Subcutaneous abdominal adipose tissue (tissue), 5 donors: Measurements from ENCODE around the gene AATK.

Experiments used
- H3K27ac ChIP-seq: one replicate; pipeline ENCODE4 v1.7.0; 2013; ENCODE audit warnings: low read depth, mild to moderate bottlenecking, inconsistent platforms, low read length, moderate library complexity
- H3K27me3 ChIP-seq, 5 donors: one replicate each; pipeline ENCODE4 v1.7.0; 2013; ENCODE audit warnings: low read length in 5 of 5, inconsistent platforms in 1 of 5; ENCODE audit not compliant: control insufficient read depth in 5 of 5, insufficient read depth in 4 of 5
- H3K36me3 ChIP-seq, 5 donors: one replicate each; pipeline ENCODE4 v1.7.0; 2013; ENCODE audit warnings: low read length in 5 of 5; ENCODE audit not compliant: control insufficient read depth in 5 of 5, insufficient read depth in 5 of 5
- H3K4me1 ChIP-seq, 5 donors: one replicate each; pipeline ENCODE4 v1.7.0; 2013; ENCODE audit warnings: low read length in 5 of 5, mild to moderate bottlenecking in 3 of 5, moderate library complexity in 1 of 5; ENCODE audit not compliant: control insufficient read depth in 5 of 5, insufficient read depth in 5 of 5
- H3K4me3 ChIP-seq, 5 donors: one replicate each; pipeline ENCODE4 v1.7.0; 2013; ENCODE audit warnings: low read length in 5 of 5, low read depth in 1 of 5
- H3K9ac ChIP-seq, 5 donors: one replicate each; pipeline ENCODE4 v1.7.0; 2013; ENCODE audit warnings: low read length in 5 of 5, mild to moderate bottlenecking in 4 of 5, moderate library complexity in 3 of 5
- H3K9me3 ChIP-seq, 5 donors: one replicate each; pipeline ENCODE4 v1.7.0; 2013; ENCODE audit warnings: low read length in 5 of 5; ENCODE audit not compliant: control insufficient read depth in 5 of 5
- donor health status: healthy.
- donor health status: healthy.
- donor health status: healthy.
- donor health status: healthy.
- donor health status: healthy.

AATK gene

DNA sequence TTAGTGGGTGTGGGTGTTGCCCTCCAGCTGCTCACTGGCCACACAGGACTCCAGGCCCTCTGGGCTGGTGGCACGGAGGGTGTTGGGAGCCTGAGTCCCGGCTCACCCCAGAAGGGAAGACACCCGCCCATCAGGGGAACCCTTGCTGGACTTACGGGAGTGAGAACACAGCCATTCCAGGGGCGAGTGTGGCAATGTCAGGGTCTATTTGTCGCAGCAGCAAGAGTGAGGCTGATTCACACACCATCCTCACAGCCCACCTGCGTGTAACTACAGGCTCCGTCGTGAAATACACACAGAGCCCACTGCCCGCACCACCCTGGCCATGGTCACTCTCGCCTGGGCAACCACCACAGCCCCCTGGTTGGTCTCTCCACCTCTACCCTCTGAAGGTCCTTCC, 17.8 kb upstream of the AATK start:
- H3K36me3 ChIP-seq, result peaks cover 0 to 4% (median 0%) of the 10 kb centered on the region in 5 donors
- H3K4me3 ChIP-seq, result no peak overlapping the region
- H3K27me3 ChIP-seq, result peaks cover 0 to 10% (median 4%) of the 10 kb centered on the region in 5 donors
- H3K4me1 ChIP-seq, result peaks cover 0 to 7% (median 5%) of the 10 kb centered on the region in 5 donors
- no peak overlapping the region for H3K9ac ChIP-seq
- H3K9me3 ChIP-seq, result no peaks in the 10 kb centered on the region
- H3K27ac ChIP-seq, result no peak overlapping the region

DNA sequence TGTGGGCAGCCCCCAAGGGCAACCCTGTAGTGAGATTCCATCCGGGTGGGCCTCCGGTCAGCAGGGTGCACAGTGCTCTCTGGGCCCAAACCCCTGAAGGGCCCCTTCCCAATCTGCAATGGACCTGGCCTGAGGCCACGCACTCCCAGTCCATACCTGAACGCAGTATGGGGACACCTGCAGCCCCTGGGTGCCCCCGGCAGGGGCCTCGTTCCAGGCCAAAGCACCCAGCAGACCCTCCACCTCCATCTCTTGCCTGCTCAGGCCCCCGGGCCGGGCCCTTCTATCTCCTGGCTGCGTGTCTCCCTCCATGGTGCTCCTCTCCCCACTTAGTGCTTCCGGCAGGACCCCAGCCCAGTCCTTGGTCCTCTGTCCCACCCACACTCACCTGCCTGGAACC, 17.3 kb upstream of the AATK start:
- H3K27me3 ChIP-seq, result peaks cover 0 to 10% (median 4%) of the 10 kb centered on the region in 5 donors
- H3K4me3 ChIP-seq, result no peak overlapping the region
- H3K9me3 ChIP-seq, result no peaks in the 10 kb centered on the region
- H3K27ac ChIP-seq, result no peak overlapping the region
- peaks cover 0 to under 1% (median 0%) of the 10 kb centered on the region in 5 donors for H3K36me3 ChIP-seq
- no peak overlapping the region for H3K9ac ChIP-seq
- H3K4me1 ChIP-seq, result peaks cover 0 to 11% (median 10%) of the 10 kb centered on the region in 5 donors

DNA sequence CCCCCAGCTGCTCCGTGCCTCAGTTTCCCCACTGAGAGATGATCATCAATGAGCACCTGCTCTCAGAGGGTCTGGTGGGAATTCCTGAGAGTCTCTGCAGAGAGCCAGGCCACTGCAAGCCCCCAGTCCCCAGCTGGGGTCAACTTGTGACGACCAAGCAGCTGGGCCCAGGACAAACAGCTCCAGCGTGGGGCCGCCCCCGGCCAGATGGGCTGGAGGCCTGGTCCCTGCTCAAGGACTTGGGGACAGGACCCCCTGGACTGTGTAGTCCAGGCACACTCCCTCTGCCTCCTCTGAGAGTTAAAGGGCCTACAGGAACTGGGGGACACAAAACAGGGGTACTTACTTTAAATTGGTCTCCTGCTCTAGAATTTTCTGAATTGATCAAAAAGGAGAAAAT, 16.6 kb upstream of the AATK start:
- H3K9me3 ChIP-seq, result no peaks in the 10 kb centered on the region
- no peak overlapping the region for H3K9ac ChIP-seq
- H3K27me3 ChIP-seq, result peaks cover 0 to 10% (median 4%) of the 10 kb centered on the region in 5 donors
- peaks cover 0 to 17% (median 13%) of the 10 kb centered on the region in 5 donors for H3K4me1 ChIP-seq
- H3K36me3 ChIP-seq, result no peaks in the 10 kb centered on the region
- H3K27ac ChIP-seq, result no peak overlapping the region
- no peak overlapping the region for H3K4me3 ChIP-seq

DNA sequence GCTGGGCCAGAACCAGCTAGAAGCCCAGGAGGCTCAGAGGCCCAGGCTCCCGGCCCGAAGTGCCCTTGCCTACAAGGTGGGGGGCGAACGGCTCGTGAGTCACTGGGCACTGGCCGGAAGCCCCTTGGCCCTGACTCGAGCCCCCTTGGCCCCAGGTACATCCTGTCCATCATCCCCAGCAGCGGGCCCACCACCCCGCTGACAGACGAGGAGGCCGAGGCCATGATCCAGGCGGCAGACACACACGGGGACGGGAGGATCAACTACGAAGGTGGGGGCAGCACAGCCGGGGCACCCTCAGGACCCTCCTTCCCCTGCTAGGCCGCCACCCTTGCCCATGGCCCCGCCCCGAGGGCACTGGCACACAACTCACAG, 15.8 kb upstream of the AATK start:
- Histone ChIP-seq H3K9me3 (no peaks in the 10 kb centered on the region), H3K4me3 (no peak overlapping the region), H3K27ac (no peak overlapping the region), H3K4me1 (peaks cover 0 to 17% (median 13%) of the 10 kb centered on the region in 5 donors), H3K27me3 (peaks cover 0 to 10% (median 4%) of the 10 kb centered on the region in 5 donors), H3K36me3 (no peaks in the 10 kb centered on the region), H3K9ac (no peak overlapping the region)

DNA sequence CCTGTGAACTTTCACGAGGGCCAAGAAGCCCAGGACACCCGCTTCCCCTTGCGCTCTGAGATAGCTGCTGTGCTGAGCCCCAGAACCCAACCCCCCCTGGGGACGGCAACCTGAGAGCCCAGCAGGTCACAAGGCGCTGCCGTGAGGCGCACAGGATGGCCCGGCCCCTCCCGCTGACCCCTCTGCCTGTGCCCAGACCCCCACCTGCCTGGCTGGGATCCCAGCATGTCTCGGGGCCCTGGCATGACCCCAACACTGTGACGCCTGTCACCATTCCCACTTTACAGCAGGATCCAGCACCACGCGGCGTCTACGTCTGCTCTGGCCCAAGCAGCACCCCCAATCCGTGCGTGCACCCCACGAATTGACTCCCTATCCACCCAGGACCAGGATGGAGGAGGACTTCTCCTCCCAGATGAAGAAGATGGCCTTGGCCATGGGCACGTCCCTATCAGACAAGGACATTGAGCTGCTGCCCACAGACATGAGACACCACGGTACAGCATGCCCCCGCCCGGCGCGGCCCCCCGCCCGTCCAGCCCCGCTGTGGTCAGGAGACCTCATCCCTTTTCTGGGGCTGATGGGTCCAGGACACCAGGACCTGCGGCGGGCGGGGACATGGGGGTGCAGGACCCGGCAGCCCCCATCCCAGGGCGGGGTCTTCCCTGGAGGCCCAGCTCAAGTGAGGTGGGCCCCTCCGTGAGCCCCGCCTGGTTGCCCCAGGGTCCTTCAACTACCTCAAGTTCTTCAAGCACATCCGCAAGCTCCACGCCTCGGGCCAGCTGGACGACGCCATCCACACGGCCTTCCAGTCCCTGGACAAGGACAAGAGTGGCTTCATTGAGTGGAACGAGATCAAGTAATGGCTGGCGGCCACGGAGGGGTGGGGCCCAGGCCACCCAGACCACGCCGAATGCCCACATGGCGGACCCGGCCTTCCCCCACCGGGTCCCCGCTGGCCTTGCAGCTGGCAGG, 15.1 kb upstream of the AATK start:
- H3K9ac ChIP-seq, result no peak overlapping the region
- H3K4me3 ChIP-seq, result no peak overlapping the region
- H3K4me1 ChIP-seq, result peaks cover 0 to 17% (median 13%) of the 10 kb centered on the region in 5 donors
- peaks cover 0 to 10% (median 4%) of the 10 kb centered on the region in 5 donors for H3K27me3 ChIP-seq
- no peaks in the 10 kb centered on the region for H3K9me3 ChIP-seq
- H3K27ac ChIP-seq, result no peak overlapping the region
- H3K36me3 ChIP-seq, result no peaks in the 10 kb centered on the region

DNA sequence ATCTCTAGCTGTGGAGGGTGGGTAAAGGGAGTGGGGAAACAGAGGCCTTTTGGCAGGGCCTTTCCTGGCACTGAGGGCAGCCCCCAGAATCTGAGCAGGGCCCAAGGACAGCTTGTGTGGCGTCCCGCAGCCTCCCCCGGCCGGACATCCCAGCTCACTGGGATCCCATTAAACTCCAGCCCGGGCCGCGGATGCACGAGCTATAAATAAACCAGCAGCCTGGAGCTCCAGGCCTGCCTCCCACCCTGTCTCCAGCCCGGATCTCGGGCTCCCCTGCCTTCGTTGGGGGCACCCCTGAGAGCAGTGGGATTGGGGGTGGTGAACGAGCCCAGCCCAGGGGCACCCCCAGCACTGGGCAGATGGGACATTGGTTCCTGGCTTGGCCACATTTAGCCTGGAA, 13.8 kb upstream of the AATK start:
- Histone ChIP-seq H3K27me3 (peaks cover 0 to 10% (median 4%) of the 10 kb centered on the region in 5 donors), H3K9me3 (peaks cover 0 to 4% (median 0%) of the 10 kb centered on the region in 5 donors), H3K36me3 (no peaks in the 10 kb centered on the region), H3K27ac (no peak overlapping the region), H3K4me1 (peaks cover 0 to 17% (median 13%) of the 10 kb centered on the region in 5 donors), H3K4me3 (no peak overlapping the region), H3K9ac (no peak overlapping the region)

DNA sequence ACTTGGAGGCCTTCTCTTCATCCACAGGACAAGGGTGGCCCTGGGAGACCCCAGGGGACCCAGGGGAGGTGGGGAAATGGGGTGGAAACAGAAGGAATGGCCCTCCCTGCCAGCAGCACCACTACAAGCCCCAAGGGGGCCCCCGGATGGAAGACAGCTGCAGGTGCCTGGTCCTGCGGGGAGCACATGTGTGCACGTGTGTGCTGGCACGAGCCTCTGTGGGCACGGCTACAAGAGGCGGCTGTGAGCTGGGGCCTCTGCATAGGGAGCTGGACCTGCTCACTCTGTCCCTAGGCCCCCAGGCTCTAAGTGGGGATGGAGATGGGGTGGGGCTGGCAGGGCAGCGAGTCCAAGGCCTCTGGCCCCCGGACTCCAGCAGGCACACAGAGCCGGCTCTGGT, 13.2 kb upstream of the AATK start:
- H3K27me3 ChIP-seq, result peaks cover 0 to 6% (median 4%) of the 10 kb centered on the region in 5 donors
- no peak overlapping the region for H3K4me3 ChIP-seq
- H3K4me1 ChIP-seq, result peaks cover 0 to 17% (median 13%) of the 10 kb centered on the region in 5 donors
- H3K27ac ChIP-seq, result no peak overlapping the region
- H3K36me3 ChIP-seq, result no peaks in the 10 kb centered on the region
- H3K9ac ChIP-seq, result no peak overlapping the region
- H3K9me3 ChIP-seq, result peaks cover 0 to 4% (median 0%) of the 10 kb centered on the region in 5 donors

DNA sequence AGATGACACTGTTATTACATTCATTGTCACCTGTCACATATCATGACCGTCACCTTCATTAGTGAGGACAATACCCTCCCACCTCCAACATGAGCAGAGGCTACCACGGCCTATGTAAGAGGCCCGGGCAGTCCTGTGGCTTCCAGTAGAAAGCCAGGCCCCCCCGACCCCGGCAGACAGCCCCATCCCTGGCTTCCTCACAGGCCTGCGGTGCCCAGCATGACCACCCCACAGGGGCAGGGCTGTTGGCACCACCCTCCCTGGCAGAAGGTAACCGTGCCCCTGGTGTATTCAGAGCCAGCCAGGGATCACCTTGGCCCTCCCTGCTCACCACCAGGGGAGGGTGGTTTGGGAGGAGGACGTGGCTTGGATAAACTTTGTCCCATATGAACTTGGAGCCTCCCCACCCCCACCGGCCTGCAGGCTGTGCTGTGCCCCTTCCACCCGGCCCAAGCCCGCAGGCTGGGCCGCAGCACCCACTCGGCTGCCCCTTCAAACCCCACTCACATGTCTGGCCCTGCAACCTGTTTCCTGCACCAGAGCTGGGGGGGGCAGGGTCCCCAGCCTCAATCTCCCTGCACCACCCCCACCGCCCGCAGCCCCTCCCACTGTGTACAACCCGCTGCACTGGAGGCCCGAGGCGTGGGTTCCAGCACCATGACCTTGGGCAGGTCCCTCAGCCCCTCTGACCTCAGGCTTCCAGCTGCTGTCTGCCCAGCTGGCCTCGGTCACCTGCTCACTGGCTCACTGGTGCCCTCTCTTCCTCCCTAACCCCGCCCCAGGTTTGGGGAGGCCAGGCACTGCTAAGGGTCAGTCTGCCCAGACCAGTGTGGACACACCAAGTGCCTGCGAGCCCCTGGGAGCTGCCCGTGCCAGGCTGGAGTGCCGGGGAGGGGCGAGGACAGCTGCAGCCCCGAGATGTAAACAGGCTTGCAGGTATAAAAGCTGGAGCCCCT, 12.4 kb upstream of the AATK start:
- Histone ChIP-seq H3K36me3 (no peaks in the 10 kb centered on the region), H3K27ac (no peak overlapping the region), H3K27me3 (peaks cover 0 to 4% (median 0%) of the 10 kb centered on the region in 5 donors), H3K4me1 (peaks cover 0 to 17% (median 13%) of the 10 kb centered on the region in 5 donors), H3K4me3 (no peak overlapping the region), H3K9me3 (peaks cover 0 to 4% (median 0%) of the 10 kb centered on the region in 5 donors), H3K9ac (no peak overlapping the region)

DNA sequence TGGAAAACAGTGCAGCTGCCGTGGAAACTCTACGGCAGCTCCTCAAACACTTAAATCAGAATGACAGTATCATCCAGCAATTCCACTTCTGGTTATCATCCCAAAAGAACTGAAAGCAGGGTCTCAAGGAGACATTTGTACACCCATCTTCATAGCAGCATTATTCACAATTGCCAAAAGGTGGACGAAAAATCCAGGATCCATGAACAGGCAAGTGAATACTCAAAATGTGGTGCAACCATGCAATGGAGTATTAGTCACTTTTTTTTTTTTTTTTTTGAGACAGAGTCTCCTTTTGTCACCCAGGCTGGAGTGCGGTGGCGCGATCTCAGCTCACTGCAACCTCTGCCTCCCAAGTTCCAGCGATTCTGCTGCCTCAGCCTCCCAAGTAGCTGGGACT, 10.6 kb upstream of the AATK start:
- H3K36me3 ChIP-seq, result no peaks in the 10 kb centered on the region
- H3K4me3 ChIP-seq, result no peak overlapping the region
- peaks cover 0 to 4% (median 0%) of the 10 kb centered on the region in 5 donors for H3K9me3 ChIP-seq
- H3K9ac ChIP-seq, result no peak overlapping the region
- peaks cover 0 to 4% (median 0%) of the 10 kb centered on the region in 5 donors for H3K27me3 ChIP-seq
- no peak overlapping the region for H3K27ac ChIP-seq
- H3K4me1 ChIP-seq, result peaks cover 0 to 17% (median 13%) of the 10 kb centered on the region in 5 donors
